ENCODE data around the gene TOP2B. TPM values are rescaled to one million over a fixed set of nuclear protein-coding genes. Genes with fewer than 3 reads are reported as not detected.

TOP2B gene
- total RNA-seq, 1 donor = 76.6 TPM

DNA sequence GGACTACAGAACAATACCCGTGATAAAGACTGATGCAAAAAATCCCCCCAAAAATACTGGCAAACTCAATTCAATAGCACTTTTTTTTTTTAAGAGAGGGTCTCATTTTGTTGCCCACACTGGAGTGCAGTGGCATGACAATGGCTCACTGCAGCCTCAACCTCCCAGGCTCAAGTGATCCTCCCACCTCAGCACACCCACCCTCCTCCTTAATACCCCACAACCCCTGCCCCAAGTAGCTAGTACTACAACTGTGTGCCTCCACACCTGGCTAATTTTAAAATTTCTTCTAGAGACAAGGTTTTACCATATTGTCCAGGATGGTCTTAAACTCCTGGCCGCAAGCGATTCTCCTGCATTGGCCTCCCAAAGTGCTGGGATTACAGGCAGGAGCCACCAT is 11.4 kb downstream of the TOP2B start:
- no peak overlapping the region for H3K4me3 ChIP-seq (ENCODE audit: low read depth, low read length)
- no peak for DNase-seq (ENCODE audit: low read depth)
- TF ChIP-seq, protein P1, sequence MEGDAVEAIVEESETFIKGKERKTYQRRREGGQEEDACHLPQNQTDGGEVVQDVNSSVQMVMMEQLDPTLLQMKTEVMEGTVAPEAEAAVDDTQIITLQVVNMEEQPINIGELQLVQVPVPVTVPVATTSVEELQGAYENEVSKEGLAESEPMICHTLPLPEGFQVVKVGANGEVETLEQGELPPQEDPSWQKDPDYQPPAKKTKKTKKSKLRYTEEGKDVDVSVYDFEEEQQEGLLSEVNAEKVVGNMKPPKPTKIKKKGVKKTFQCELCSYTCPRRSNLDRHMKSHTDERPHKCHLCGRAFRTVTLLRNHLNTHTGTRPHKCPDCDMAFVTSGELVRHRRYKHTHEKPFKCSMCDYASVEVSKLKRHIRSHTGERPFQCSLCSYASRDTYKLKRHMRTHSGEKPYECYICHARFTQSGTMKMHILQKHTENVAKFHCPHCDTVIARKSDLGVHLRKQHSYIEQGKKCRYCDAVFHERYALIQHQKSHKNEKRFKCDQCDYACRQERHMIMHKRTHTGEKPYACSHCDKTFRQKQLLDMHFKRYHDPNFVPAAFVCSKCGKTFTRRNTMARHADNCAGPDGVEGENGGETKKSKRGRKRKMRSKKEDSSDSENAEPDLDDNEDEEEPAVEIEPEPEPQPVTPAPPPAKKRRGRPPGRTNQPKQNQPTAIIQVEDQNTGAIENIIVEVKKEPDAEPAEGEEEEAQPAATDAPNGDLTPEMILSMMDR (IDR thresholded peaks at IDR 0.05; ENCODE audit: insufficient read depth, low read length) = no peak

DNA sequence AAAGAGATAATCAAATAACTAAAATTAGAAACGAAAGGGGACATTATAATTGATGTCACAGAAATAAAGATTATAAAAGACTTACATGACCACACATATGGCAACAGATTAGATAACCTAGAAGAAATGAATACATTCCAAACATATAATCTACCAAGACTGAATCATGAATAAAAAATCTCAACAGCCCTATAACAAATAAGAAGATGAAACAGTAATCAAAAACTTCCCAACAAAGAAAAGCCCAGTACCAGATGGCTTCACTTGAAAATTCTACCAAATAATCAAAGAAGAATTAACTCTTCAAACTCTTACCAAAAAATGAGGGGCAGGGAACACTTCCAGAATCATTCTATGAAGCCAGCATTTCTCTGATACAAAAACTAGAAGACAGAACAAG is 11.8 kb downstream of the TOP2B start:
- H3K4me3 ChIP-seq (ENCODE audit: low read depth, low read length) = no peak overlapping the region
- TF ChIP-seq, protein P1 (IDR thresholded peaks at IDR 0.05; ENCODE audit: insufficient read depth, low read length) = no peak
- peak; percentile 23 for DNase-seq (ENCODE audit: low read depth)

DNA sequence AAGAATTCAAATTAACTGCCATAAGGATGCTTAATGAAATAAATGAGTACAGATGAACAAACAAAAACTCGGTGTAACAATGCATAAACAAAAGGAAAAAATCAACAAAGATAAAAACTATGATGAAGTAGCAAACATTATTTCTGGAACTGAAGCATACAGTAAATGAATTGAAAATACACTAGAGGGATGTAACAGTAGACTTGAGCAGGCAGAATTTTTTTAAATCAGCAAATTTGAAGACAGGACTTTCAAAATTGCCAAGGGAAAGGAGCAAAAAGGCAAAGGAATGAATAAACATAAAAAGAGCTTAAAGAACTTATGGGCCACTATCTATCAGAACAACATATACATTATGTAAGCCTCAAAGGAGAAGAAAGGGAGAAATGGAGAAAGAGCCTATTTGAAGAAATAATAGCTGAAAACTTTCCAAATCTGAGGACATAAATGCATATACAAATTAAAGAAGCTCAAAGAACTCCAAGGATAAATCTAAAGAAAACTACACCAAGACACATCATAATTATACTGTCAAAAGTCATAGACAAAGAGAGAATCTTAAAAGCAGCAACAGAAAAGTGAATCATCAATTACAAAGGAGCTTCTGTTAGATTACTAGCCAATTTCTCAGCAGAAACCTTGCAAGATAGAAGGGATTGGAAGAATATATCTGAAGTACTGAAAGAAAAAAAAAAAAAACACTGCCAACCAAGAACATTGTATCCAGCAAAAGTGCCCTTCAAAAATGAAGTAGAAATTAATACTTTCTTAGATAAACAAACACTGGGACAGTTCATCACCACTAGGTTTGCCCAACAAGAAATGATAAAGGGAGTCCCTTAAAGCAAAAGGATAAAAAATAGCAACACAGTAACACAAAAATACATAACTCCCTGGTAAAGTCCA is 15.5 kb downstream of the TOP2B start:
- no peak for DNase-seq (ENCODE audit: low read depth)
- no peak overlapping the region for H3K4me3 ChIP-seq (ENCODE audit: low read depth, low read length)
- TF ChIP-seq, protein P1 (IDR thresholded peaks at IDR 0.05; ENCODE audit: insufficient read depth, low read length) = no peak

DNA sequence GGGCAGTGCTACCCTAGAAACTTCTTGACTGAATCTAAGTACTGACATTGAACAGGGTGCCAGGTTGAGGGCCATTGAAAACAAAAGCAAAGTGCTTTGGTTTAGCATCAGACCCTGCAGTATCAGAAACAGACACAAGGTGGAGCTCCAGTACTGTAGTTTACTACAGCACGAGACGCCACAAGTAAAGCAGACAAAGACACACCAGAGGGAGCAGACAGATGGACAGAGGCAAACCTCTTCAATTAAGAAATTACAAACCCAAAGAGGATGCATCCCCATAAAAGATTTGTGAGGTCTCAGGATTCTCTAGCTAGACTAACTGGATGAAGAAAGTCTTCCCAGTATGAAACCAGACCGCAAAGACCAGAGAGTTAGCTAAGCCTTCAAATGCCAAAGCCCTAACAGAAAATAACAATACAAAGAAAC is 16.6 kb downstream of the TOP2B start:
- H3K4me3 ChIP-seq (ENCODE audit: low read depth, low read length) = no peak overlapping the region
- TF ChIP-seq, protein P1 (IDR thresholded peaks at IDR 0.05; ENCODE audit: insufficient read depth, low read length) = peak; percentile 91
- peak; percentile 87 for DNase-seq (ENCODE audit: low read depth)

DNA sequence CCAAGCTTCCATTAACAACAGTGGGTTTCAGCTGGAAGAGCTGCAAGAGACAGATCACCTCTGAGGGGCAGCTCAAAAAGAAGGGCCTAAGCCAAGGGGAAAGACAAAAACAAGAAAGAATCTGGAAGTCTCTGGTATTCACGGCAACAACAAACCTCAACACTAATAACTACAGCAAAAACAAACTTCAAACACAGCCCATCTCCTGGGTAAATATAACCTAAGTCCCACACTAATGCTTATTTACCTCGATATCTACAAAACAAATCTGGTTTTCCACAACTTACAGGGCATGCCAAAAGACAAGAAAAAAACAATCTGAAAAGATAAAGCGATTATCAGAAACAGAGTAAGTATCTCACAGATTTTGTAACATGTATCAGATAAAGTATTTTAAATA is 29.7 kb downstream of the TOP2B start:
- DNase-seq (ENCODE audit: low read depth) = no peak
- TF ChIP-seq, protein P1 (IDR thresholded peaks at IDR 0.05; ENCODE audit: insufficient read depth, low read length) = no peak
- H3K4me3 ChIP-seq (ENCODE audit: low read depth, low read length) = no peak overlapping the region

DNA sequence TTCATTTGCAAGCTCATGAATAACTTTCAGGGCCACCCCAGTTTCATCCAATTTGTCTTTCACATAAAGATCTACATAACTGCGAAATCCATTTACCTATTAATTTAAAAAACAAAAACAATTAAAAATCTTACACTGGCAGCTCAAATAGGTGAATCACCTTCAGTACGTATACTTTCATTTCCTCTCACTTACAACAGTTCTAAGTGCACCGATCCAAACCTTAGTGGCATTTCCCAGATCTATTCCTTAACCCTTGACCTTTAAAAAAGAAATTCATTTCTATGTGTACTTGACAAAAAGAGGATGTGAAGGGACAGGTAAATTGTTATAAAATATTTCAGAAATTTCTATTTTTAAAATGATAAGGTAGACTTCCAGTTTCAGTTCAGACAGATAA is 30.8 kb downstream of the TOP2B start:
- DNase-seq (ENCODE audit: low read depth) = no peak
- no peak overlapping the region for H3K4me3 ChIP-seq (ENCODE audit: low read depth, low read length)
- TF ChIP-seq, protein P1 (IDR thresholded peaks at IDR 0.05; ENCODE audit: insufficient read depth, low read length) = no peak
